Stomach (tissue), 9 donors: ENCODE measurements around the gene MRPL49. TPM values are rescaled to one million over a fixed set of nuclear protein-coding genes. Genes with fewer than 3 reads are reported as not detected.
A peak's percentile ranks its signal among the peaks of the same experiment; 100 is the strongest.

Experiments
- DNase-seq, 2 donors: peaks; one replicate each; pipeline versions ENCODE4 v3.0.0 to v3.0.0-alpha.2; 2013 to 2019
- H3K27ac ChIP-seq, 5 donors: fragments of 200-600 bp in 4 of 5; sonication (generic) in 4 of 5; one replicate each; pipeline ENCODE4 v1.5.1; 2013 to 2019; ENCODE audit warnings: mild to moderate bottlenecking in 1 of 5, moderate library complexity in 1 of 5
- H3K27me3 ChIP-seq, 3 donors: fragments of 200-600 bp; sonication (generic); one replicate each; pipeline ENCODE4 v1.5.1; 2017 to 2019; ENCODE audit warnings: mixed run types in 1 of 3
- H3K36me3 ChIP-seq, 4 donors: fragments of 200-600 bp; sonication (generic); 1 replicate in 3 of 4; 2 replicates in 1 of 4; pipeline ENCODE4 v1.5.1; 2016 to 2019
- H3K4me1 ChIP-seq, 4 donors: fragments of 200-600 bp; sonication (generic); one replicate each; pipeline ENCODE4 v1.5.1; 2016 to 2019
- H3K4me3 ChIP-seq, 4 donors: fragments of 200-600 bp; sonication (generic) in 3 of 4; one replicate each; pipeline ENCODE4 v1.5.1; 2016 to 2019; ENCODE audit warnings: mild to moderate bottlenecking in 1 of 4
- H3K9me3 ChIP-seq, 4 donors: fragments of 200-600 bp; sonication (generic); one replicate each; pipeline ENCODE4 v1.5.1; 2016 to 2019
- CTCF ChIP-seq, 7 experiments: fragments of 450-650 bp in 4 of 7; fragments of 200-600 bp in 3 of 7; sonication (generic) in 3 of 7; IDR thresholded peaks; one replicate each; pipeline ENCODE4 v1.5.1; 2016 to 2019; ENCODE audit warnings: antibody characterized with exemption in 7 of 7, control low read depth in 2 of 7, mild to moderate bottlenecking in 1 of 7
- EP300 ChIP-seq: sonication (generic); formaldehyde crosslinking; IDR thresholded peaks from one replicate; pipeline ENCODE4 v1.6.1; 2017; ENCODE audit warnings: antibody characterized with exemption
- POLR2A ChIP-seq, 4 donors: fragments of 450-650 bp; IDR thresholded peaks; one replicate each; pipeline ENCODE4 v1.6.1; 2016; ENCODE audit warnings: antibody characterized with exemption in 4 of 4, control low read depth in 2 of 4, mild to moderate bottlenecking in 1 of 4, moderate library complexity in 1 of 4
- POLR2AphosphoS5 ChIP-seq, 3 donors: sonication (generic); formaldehyde crosslinking; IDR thresholded peaks; one replicate each; pipeline ENCODE4 v1.6.1; 2016; ENCODE audit warnings: antibody characterized with exemption in 3 of 3
- WGBS, 5 donors: extraction: QIAGEN DNeasy Blood & Tissue Kit in 3 of 5; methylation state at CpG; one replicate each; pipeline versions ENCODE4 v1.1.5 to v1.1.7; 2013 to 2018; 5-methylcytosine and 5-hydroxymethylcytosine counted together
- intact Hi-C: fragments of 100-400 bp; cut with DNase I; formaldehyde crosslinking; loops from one replicate; pipeline ENCODE4 v1.15.1; 2023; ENCODE audit warnings: low total_unique reads
- polyA plus RNA-seq, 3 donors: library from polyadenylated mRNA; stranded (reverse); fragments of 200-250 nt; gene quantifications; one replicate each; pipeline ENCODE4 v1.2.3, GENCODE V29; 2013
- total RNA-seq, 5 donors: library from RNA; depleted of rRNA; stranded (reverse); fragments of >200 nt; gene quantifications; one replicate each; pipeline versions ENCODE4 v1.1.0 to v1.2.3, GENCODE V29; 2014 to 2016
- donor health status: healthy with polysubstance abuse.
- donor health status: Bipolar disorder and iron deficiency.
- donor health status: healthy.

The MRPL49 gene
- total and polyA plus RNA-seq, 8 donors = 22.8 to 75.9 (median 37.8) TPM

- intact Hi-C loops = no loop called here
- TF ChIP-seq CTCF (IDR thresholded peaks at IDR 0.05) (no peak), EP300 (no peak), POLR2A (IDR thresholded peaks at IDR 0.05) (no peak)
- DNase-seq = no peak
- 38 to 46% (median 39%) methylated on average over 21 to 23 of the region's 23 CpGs for WGBS, 5 donors
- Histone ChIP-seq H3K9me3 (no peaks in the 10 kb centered on the region), H3K4me1 (peaks cover 14 to 32% (median 23%) of the 10 kb centered on the region in 4 donors), H3K36me3 (peaks cover 22 to 49% (median 46%) of the 10 kb centered on the region in 4 donors), H3K27me3 (no peaks in the 10 kb centered on the region), H3K27ac (peak overlapping the region; percentile 91 to 95 (median 93)), H3K4me3 (peak overlapping the region; percentile 60 to 81 (median 70))
These were observed 37.3 kb upstream of the MRPL49 start for GRCh38 chr11:65084598-65085375.

- 78 to 98% (median 91%) methylated on average over 4 of the region's 4 CpGs for WGBS, 5 donors
- intact Hi-C loops = no loop called here
- no peaks in the 10 kb centered on the region for H3K27me3 ChIP-seq
- peaks cover 14 to 32% (median 23%) of the 10 kb centered on the region in 4 donors for H3K4me1 ChIP-seq
- no peak for DNase-seq
- TF ChIP-seq CTCF (IDR thresholded peaks at IDR 0.05) (no peak), POLR2A (IDR thresholded peaks at IDR 0.05) (no peak), POLR2AphosphoS5 (IDR thresholded peaks at IDR 0.05) (no peak), EP300 (no peak)
- peaks cover 22 to 54% (median 48%) of the 10 kb centered on the region in 4 donors for H3K36me3 ChIP-seq
- H3K4me3 ChIP-seq = peak overlapping the region in 1 of 4 donors; percentile 60
- peak overlapping the region in 1 of 5 donors; percentile 95 for H3K27ac ChIP-seq
- H3K9me3 ChIP-seq = no peaks in the 10 kb centered on the region
These were observed 36.7 kb upstream of the MRPL49 start for GRCh38 chr11:65085446-65085845.

- H3K4me1 ChIP-seq = peaks cover 14 to 32% (median 23%) of the 10 kb centered on the region in 4 donors
- H3K9me3 ChIP-seq = no peaks in the 10 kb centered on the region
- H3K27me3 ChIP-seq = no peaks in the 10 kb centered on the region
- TF ChIP-seq CTCF (IDR thresholded peaks at IDR 0.05) (no peak), POLR2A (IDR thresholded peaks at IDR 0.05) (no peak), POLR2AphosphoS5 (IDR thresholded peaks at IDR 0.05) (no peak), EP300 (no peak)
- H3K27ac ChIP-seq = no peak overlapping the region
- no peak overlapping the region for H3K4me3 ChIP-seq
- no peak for DNase-seq
- intact Hi-C loops = no loop called here
- 90 to 97% (median 93%) methylated on average over 7 to 9 of the region's 9 CpGs for WGBS, 5 donors
- H3K36me3 ChIP-seq = peaks cover 22 to 54% (median 48%) of the 10 kb centered on the region in 4 donors
These were observed 35.3 kb upstream of the MRPL49 start for GRCh38 chr11:65086809-65087208.

- 83 to 92% (median 86%) methylated on average over 11 of the region's 11 CpGs for WGBS, 5 donors
- Histone ChIP-seq H3K4me1 (peaks cover 14 to 32% (median 23%) of the 10 kb centered on the region in 4 donors), H3K27ac (no peak overlapping the region), H3K36me3 (peaks cover 22 to 54% (median 48%) of the 10 kb centered on the region in 4 donors), H3K9me3 (no peaks in the 10 kb centered on the region), H3K4me3 (no peak overlapping the region), H3K27me3 (no peaks in the 10 kb centered on the region)
- TF ChIP-seq POLR2AphosphoS5 (IDR thresholded peaks at IDR 0.05) (no peak), CTCF (IDR thresholded peaks at IDR 0.05) (no peak), POLR2A (IDR thresholded peaks at IDR 0.05) (no peak), EP300 (no peak)
- intact Hi-C loops = no loop called here
- DNase-seq = no peak
These were observed 34.9 kb upstream of the MRPL49 start for GRCh38 chr11:65087216-65087615.
